K562 (cell line): ENCODE data around the gene FNBP1. TPM values are rescaled to one million over a fixed set of nuclear protein-coding genes. Genes with fewer than 3 reads are reported as not detected.

Experiments used
- ATF1 ChIP-seq, 2 experiments: fragments of 450-650 bp in 1 of 2; IDR thresholded peaks; 2 replicates each; pipeline ENCODE4 v1.6.1; 2016; ENCODE audit warnings: missing compliant biosample characterization in 1 of 2, missing genetic modification characterization in 1 of 2
- CUX1 ChIP-seq: fragments of 200-800 bp; sonication (Bioruptor generic); IDR thresholded peaks from 2 replicates; pipeline ENCODE4 v1.6.1; 2016; ENCODE audit warnings: missing genetic modification characterization, missing compliant biosample characterization
- DDX20 ChIP-seq: fragments of 450-650 bp; IDR thresholded peaks from 2 replicates; pipeline ENCODE4 v1.6.1; 2016; ENCODE audit warnings: missing genetic modification characterization, low read depth, mild to moderate bottlenecking, missing compliant biosample characterization, moderate library complexity
- E2F1 ChIP-seq: sonication (generic); formaldehyde crosslinking; IDR thresholded peaks from 2 replicates; pipeline ENCODE4 v1.8.1; 2023; ENCODE audit warnings: mild to moderate bottlenecking, missing genetic modification reagents, moderate library complexity
- GTF2E2 ChIP-seq: fragments of 200-800 bp; sonication (Bioruptor generic); IDR thresholded peaks from 2 replicates; pipeline ENCODE4 v1.6.1; 2016; ENCODE audit warnings: missing genetic modification characterization, missing compliant biosample characterization
- HINFP ChIP-seq: fragments of 450-650 bp; conservative IDR thresholded peaks from 2 replicates; pipeline ENCODE4 v1.6.1; 2016; ENCODE audit warnings: missing genetic modification characterization, low read depth, mild to moderate bottlenecking, control low read depth, missing compliant biosample characterization
- LCOR ChIP-seq: sonication (generic); formaldehyde crosslinking; IDR thresholded peaks from 2 replicates; pipeline ENCODE4 v1.8.0; 2022; ENCODE audit warnings: mild to moderate bottlenecking, missing genetic modification reagents
- NR1H2 ChIP-seq: sonication (generic); formaldehyde crosslinking; IDR thresholded peaks from 2 replicates; pipeline ENCODE4 v1.4.0; 2020; ENCODE audit warnings: mild to moderate bottlenecking, missing genetic modification reagents
- NR2C2 ChIP-seq, 2 experiments: fragments of 200-800 bp in 1 of 2; sonication (Bioruptor generic) in 1 of 2; sonication (generic) in 1 of 2; formaldehyde crosslinking in 1 of 2; IDR thresholded peaks; 2 replicates each; pipeline versions ENCODE4 v1.6.1 to v1.8.0; 2016 to 2022; ENCODE audit warnings: mild to moderate bottlenecking in 1 of 2, missing compliant biosample characterization in 1 of 2, missing genetic modification characterization in 1 of 2, missing genetic modification reagents in 1 of 2
- TSHZ1 ChIP-seq: fragments of 250-450 bp; sonication (Bioruptor Pico); IDR thresholded peaks from 2 replicates; pipeline ENCODE4 v1.4.0; 2020; ENCODE audit warnings: mild to moderate bottlenecking, moderate library complexity
- ZNF280A ChIP-seq: fragments of 450-650 bp; IDR thresholded peaks from 2 replicates; pipeline ENCODE4 v1.6.1; 2018; ENCODE audit warnings: mild to moderate bottlenecking, low read depth; ENCODE audit not compliant: partially characterized antibody
- ZNF384 ChIP-seq: IDR thresholded peaks from 2 replicates; pipeline ENCODE4 v1.6.1; 2012; ENCODE audit warnings: low read depth, low read length, improper control_type of control experiment
- ZNF445 ChIP-seq: fragments of 250-450 bp; sonication (Bioruptor Pico); IDR thresholded peaks from 2 replicates; pipeline ENCODE4 v1.4.0; 2020; ENCODE audit warnings: low read depth, mild to moderate bottlenecking, moderate library complexity
- polyA plus RNA-seq, 8 experiments: library from polyadenylated mRNA; depleted of rRNA in 4 of 8; stranded (reverse) in 5 of 8; unstranded in 3 of 8; fragments of >200 nt; fragmentation: Nextera tagmentation in 2 of 8; fragmentation: Illumina TruSeq in 1 of 8; extraction: Ambion mirVana in 2 of 8; extraction: Trizol in 1 of 8; gene quantifications; 2 replicates each; pipeline versions ENCODE4 v1.2.1 to v1.2.3, GENCODE V29; 2011 to 2014; ENCODE audit warnings: inconsistent platforms in 1 of 8, missing spikeins in 1 of 8
- total RNA-seq, 7 experiments: library from RNA; depleted of rRNA in 6 of 7; stranded (reverse); fragments of >200 nt in 6 of 7; fragmentation: Illumina TruSeq in 2 of 7; extraction: Trizol in 2 of 7; gene quantifications; 2 replicates each; pipeline versions ENCODE4 v1.2.1 to v1.2.3, GENCODE V29; 2011 to 2021; ENCODE audit warnings: low replicate concordance in 1 of 7

FNBP1 gene
- total and polyA plus RNA-seq, 9 of the 15 experiments (the other 6 are each of a cell fraction or from before 2014, with no cell fraction given): 1.8 to 14.9 (median 7.6) TPM

GRCh38 chr9:129885018-129885669 is 157.8 kb downstream of the FNBP1 start (continued):
- TF ChIP-seq HINFP (tag) (no peak), DDX20 (no peak), ZNF445 (CRISPR knock-in tag) (no peak), NR2C2 (CRISPR knock-in tag; IDR thresholded peaks at IDR 0.05) (no peak), NR2C2 (tag; IDR thresholded peaks at IDR 0.05) (no peak), E2F1 (no peak), ZNF384 (peak; percentile 47; the same call in 1 of the 2 replicates), ZNF280A (no peak), GTF2E2 (tag) (no peak), CUX1 (no peak), NR1H2 (CRISPR knock-in tag) (no peak), TSHZ1 (no peak), LCOR (CRISPR knock-in tag) (no peak), ATF1 (CRISPR knock-in tag; IDR thresholded peaks at IDR 0.05) (no peak), ATF1 (tag; IDR thresholded peaks at IDR 0.05) (no peak)
